Sigmoid colon (tissue), 4 donors: Measurements from ENCODE around the gene ZRSR2.

Experiments
- CTCF ChIP-seq, 4 experiments: fragments of 450-650 bp in 3 of 4; fragments of 200-600 bp in 1 of 4; IDR thresholded peaks; one replicate each; pipeline ENCODE4 v1.5.1; 2016 to 2019; ENCODE audit warnings: antibody characterized with exemption in 4 of 4, mild to moderate bottlenecking in 3 of 4, moderate library complexity in 2 of 4
- EP300 ChIP-seq, 4 donors: sonication (generic); formaldehyde crosslinking; IDR thresholded peaks; one replicate each; pipeline ENCODE4 v1.6.1; 2017; ENCODE audit warnings: antibody characterized with exemption in 4 of 4

DNA sequence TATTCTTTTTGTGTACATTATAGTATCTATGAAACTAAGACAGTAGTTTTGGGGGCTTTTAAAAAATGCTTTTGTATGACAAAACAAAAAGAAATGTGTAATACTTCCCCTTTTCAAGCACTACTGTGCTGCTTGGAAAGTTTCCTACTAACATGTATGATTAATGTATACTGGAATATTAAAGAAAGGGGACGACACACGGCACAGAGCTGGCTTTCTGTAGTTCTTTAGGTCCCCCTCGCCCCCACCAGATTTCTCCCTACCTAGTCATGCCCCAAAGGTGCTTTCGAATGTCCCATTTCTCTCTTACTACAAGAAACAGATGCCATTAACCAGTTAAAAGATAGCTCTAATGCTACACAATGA, 65.9 kb downstream of the ZRSR2 start:
- TF ChIP-seq EP300 (IDR thresholded peaks at IDR 0.05) = no peak
- no peak for TF ChIP-seq CTCF (IDR thresholded peaks at IDR 0.05)
